Globus pallidus (tissue), 1 donor: Measurements from ENCODE around the gene SLC16A4.

Experiments
- DNase-seq: peaks from one replicate; pipeline ENCODE4 v3.0.0-alpha.2; 2015; ENCODE audit warnings: low spot score

Gene SLC16A4

DNA sequence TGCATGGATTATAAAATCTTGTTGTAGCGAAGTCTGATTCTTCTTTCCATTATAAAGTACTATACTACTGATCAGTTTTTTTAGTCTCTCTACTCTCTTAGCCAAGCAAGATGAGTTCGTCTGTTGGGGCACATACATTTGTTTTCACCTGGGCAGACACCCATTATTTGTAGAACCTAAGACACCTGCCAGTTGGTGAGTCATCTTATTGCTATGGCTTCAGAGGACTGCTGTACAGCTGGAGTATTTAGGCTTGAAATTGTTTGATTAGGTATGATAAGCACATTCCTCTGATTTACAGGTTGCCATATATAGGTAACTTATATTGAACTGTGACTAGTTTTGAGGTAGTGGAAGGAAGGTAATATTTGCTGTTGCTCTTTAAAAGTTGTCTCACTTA, 34.4 kb downstream of the SLC16A4 start:
- no peak for DNase-seq

DNA sequence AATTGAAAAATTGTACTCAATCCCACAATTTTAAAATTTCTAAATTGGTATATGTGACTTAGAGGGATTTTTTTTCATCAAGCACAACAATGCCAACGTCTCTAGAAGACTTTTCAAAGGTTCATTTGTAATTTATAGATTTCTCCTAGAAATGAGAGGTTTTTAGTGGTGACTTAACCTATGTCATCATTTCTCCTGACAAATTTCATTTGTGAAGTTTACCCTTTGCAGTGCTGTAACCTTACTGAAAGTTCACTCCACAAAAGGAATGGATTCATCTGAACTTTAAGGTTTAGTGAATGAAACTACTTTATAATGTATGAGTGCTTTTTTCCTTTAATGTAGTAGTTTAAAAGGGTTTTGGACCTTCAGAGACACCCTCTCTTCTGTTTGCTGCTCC, 35.5 kb downstream of the SLC16A4 start:
- DNase-seq: no peak

DNA sequence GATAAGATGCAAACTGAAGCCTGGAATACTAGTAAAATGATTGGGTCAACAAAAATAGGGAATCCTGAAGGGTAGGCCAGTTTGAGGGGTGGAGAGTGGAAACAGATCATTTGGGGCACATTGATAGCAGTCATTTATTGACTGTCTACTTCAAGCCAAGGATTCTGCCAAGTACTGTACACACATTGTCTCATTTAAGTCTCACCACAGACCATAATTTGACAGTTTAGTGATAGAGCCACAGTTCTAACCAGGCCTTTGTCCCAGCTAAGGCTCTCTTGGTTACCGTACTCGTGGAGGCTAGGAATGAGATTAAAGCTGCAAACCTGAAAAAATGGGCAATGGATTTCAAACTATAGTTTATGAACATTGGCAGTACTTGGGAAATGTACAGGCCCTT, 40.5 kb downstream of the SLC16A4 start:
- DNase-seq: no peak

DNA sequence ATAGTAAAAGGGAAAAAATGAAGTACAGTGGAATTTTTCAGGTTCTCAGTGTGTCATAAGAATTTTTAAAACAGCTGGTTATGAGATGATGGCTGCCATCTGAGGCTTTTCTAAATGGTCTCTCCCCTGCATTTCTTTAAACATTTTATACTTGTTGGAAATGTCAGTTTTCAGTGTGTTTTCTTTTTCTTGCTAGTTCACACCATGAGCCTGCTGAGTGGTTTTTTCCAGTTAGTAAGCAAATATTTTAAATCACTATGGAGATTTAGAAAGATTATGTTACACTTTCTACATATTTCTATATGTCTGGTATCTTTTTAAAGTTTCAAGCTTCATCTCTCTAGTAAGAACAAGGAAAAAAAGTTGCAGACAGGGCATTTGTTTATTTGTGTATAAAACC, 42.1 kb downstream of the SLC16A4 start:
- no peak for DNase-seq

DNA sequence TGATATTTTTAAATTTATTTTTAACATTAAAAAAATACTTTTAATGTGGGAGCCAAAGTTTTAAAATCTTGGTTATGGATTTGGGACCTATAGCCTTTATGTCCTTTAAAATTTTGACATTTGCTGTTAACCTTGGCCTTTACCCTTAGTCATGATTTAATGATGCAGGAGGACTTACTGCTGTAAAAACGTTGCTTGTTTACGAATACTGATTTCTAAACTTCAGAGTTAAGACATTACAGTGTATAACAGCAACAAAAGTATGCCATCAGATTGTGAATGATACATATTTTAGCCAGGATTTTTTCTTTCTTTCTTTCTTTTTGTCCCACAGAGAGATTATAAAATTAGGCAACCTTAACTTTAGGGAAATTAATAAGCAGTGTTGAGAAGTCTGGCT, 42.8 kb downstream of the SLC16A4 start:
- DNase-seq: no peak

DNA sequence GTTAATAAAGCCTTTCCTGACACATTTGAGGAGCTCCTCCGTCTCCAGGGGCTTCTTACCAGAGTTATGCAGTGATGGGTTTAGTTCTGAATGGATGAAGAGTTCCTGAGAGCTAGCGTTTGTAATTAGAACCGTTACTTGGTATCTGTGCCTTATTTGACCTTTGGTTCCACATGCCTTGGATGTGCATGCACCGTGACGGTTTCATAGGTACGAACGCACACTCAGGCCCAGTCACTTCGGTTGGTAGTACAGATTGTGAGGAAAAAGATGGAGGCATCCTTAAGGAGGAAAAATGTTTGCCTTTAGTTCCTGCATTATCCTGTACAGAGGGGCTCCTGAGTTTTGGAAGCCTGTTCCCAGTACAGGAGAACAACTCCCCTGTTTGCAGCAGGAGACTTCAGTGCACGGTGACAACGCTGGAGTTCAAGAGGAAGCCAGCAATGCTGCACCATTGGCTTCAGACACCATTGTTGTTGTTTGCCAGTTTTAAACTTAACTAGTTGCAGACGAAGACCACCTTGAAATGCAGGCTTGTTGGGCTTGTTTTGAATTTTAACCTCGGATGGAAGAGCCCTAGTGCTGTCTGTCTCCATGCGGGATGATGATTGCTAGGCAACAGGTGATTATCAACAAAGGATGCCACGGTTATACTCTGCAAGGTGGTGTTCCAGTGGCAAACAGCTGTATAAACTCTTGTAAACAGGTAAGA, 43.5 kb downstream of the SLC16A4 start:
- DNase-seq: no peak

DNA sequence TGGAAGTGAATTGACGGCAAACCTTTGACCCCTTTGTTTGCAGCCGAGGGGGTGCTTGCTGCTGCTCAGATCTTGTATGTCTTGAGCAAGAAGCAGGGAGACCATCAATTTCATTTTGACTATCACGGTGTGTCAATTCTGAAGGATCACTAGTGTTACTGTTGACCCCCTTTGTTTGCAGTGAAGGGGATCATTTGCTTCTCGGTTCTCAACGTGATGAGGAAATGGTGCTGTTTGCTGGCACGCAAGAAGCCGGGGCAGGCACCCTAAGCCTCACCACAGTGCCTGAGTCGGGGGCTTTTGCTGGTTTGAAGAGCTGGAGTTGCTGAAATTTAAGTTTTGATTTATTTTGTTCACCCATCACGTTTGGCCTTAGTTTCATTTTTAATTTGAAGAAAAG, 44.1 kb downstream of the SLC16A4 start:
- no peak for DNase-seq

DNA sequence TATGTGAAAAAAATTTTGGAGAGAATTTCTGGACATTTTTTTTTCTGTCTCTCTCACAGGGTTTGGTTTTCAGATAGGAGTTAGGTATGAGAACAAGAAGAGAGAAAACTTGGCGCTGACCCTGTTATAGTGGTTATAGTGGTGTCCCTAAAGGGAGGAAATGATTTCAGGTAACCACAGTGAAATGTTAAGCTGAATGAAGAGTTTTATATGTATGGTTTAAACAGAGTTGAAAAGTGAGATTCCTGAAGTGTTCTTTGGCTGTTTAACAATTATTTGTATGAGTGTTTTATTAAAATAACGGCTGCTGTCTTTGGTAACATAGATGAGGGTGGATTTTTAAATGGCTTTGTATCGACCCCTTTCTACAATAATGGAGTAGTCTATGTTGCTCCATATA, 45.3 kb downstream of the SLC16A4 start:
- DNase-seq: no peak

DNA sequence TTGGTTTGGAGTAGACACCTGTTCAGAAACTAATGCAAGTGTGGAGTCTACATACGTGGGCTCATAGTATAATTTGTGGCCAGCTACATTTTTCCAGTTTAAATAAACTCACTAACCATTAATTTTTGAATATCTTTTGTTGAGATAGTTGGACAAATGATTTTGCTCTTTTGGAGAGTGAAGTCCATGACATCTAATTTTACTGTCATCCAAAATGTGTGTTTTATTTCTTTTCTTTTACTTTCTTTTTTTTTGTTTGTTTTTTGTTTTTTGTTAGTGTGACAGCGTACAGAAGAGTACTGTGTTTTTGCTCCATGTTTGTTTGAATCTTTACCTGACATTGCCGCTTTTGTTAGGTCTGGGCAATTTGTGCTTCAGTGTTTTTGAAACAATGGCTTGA, 46.7 kb downstream of the SLC16A4 start:
- no peak for DNase-seq

DNA sequence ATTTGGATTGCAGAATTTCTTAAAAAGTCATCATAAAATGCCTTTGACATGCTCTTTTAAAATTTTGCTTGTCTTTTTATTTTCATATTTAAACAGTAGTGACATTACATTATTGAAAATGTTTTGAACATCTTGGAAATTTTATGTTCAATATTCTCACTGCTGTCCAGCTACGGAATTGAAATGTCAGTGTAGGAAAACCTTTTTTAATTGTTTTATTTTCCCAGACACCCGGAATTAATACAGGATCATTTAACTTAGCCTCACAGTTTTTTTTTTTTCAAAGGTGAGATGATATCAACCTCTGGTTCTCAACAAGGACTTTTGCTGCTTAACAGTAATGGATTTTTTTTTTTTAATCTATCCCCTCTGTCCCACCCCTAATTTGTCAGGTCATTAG, 47.6 kb downstream of the SLC16A4 start:
- no peak for DNase-seq

DNA sequence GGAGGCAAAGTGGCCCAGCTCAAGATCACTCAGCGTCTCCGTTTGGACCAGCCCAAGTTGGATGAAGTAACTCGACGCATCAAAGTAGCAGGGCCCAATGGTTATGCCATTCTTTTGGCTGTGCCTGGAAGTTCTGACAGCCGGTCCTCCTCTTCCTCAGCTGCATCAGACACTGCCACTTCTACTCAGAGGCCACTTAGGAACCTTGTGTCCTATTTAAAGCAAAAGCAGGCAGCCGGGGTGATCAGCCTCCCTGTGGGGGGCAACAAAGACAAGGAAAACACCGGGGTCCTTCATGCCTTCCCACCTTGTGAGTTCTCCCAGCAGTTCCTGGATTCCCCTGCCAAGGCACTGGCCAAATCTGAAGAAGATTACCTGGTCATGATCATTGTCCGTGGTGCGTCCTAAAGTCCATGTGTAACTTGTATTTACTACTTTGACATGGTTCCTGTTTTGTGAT, 48.9 kb downstream of the SLC16A4 start:
- DNase-seq: no peak

DNA sequence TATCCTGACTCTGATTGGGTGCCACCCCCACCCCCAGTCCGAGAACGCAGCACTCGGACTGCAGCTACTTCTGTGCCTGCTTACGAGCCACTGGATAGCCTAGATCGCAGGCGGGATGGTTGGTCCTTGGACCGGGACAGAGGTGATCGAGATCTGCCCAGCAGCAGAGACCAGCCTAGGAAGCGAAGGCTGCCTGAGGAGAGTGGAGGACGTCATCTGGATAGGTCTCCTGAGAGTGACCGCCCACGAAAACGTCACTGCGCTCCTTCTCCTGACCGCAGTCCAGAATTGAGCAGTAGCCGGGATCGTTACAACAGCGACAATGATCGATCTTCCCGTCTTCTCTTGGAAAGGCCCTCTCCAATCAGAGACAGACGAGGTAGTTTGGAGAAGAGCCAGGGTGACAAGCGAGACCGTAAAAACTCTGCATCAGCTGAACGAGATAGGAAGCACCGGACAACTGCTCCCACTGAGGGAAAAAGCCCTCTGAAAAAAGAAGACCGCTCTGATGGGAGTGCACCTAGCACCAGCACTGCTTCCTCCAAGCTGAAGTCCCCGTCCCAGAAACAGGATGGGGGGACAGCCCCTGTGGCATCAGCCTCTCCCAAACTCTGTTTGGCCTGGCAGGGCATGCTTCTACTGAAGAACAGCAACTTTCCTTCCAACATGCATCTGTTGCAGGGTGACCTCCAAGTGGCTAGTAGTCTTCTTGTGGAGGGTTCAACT, 49.5 kb downstream of the SLC16A4 start:
- DNase-seq: no peak

DNA sequence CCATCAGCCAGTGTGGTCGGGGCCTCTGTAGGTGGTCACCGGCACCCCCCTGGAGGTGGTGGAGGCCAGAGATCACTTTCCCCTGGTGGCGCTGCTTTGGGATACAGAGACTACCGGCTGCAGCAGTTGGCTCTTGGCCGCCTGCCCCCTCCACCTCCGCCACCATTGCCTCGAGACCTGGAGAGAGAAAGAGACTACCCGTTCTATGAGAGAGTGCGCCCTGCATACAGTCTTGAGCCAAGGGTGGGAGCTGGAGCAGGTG, 50.7 kb downstream of the SLC16A4 start:
- no peak for DNase-seq

DNA sequence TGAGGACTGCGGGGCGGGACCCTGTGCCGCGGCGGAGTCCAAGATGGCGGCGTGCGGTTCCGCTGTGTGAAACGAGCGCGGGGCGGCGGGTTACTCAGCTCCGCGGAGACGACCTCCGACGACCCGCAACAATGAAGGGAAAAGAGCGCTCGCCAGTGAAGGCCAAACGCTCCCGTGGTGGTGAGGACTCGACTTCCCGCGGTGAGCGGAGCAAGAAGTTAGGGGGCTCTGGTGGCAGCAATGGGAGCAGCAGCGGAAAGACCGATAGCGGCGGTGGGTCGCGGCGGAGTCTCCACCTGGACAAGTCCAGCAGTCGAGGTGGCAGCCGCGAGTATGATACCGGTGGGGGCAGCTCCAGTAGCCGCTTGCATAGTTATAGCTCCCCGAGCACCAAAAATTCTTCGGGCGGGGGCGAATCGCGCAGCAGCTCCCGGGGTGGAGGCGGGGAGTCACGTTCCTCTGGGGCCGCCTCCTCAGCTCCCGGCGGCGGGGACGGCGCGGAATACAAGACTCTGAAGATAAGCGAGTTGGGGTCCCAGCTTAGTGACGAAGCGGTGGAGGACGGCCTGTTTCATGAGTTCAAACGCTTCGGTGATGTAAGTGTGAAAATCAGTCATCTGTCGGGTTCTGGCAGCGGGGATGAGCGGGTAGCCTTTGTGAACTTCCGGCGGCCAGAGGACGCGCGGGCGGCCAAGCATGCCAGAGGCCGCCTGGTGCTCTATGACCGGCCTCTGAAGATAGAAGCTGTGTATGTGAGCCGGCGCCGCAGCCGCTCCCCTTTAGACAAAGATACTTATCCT, 51.2 kb downstream of the SLC16A4 start:
- no peak for DNase-seq

DNA sequence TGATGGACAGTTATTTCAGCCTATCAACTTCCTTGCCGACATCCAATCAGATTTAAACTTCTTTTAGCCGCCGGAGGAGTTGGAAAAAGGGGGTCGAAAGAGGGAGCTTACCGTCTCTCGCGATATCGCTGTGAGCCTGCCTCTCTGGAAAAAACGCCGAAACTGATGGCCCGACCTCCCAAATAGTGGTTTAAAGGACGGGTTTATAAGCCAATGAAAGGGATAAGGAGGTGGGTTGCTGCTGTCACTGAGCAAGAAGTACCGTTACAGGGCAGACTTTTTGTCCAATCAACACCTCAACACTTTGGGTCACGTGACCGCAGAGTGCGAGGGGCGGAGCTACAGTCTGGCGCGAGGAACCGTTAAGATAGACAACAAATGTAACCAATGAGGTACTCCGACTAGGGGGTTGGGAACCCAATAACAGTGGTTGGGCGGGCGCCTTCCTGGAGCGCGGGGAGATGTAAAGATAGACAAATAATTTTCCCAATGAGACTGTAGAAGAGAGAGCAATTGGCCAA, 51.9 kb downstream of the SLC16A4 start, which contains the start of gene RBM15:
Gene RBM15 (plus strand): TSS at position 492 of the 521 bp plus-strand sequence. CDS start 29 bp downstream, at position 521.
- peak; percentile 100 for DNase-seq

DNA sequence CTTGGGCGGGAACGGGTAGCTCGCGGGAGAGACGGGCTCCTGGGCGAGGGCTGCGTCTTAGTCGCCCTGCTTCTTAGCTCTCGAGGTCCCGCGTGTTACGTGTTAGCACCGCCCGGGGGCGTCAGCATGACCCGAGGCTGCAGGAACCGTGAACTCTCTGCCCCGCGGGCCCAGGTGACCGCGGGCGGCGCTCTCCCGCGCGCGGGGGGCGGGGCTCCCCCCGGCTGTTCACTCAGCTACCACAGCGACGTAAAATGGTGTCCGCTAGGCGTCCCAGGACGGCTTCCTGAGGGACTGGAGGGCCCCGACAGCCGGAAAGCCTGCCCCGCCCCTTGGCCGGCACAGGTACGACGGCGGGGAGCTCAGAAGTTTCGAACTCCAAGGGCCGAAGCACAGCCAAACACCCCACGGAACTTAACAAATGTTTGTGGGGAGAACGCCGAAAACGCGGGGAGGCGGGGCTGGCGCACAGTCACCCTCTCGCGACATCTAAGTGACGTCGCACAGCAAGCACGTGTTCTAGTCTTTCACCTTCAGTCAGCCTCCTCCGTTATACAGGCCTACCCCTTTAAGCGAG, 52.4 kb downstream of the SLC16A4 start:
- DNase-seq: no peak

DNA sequence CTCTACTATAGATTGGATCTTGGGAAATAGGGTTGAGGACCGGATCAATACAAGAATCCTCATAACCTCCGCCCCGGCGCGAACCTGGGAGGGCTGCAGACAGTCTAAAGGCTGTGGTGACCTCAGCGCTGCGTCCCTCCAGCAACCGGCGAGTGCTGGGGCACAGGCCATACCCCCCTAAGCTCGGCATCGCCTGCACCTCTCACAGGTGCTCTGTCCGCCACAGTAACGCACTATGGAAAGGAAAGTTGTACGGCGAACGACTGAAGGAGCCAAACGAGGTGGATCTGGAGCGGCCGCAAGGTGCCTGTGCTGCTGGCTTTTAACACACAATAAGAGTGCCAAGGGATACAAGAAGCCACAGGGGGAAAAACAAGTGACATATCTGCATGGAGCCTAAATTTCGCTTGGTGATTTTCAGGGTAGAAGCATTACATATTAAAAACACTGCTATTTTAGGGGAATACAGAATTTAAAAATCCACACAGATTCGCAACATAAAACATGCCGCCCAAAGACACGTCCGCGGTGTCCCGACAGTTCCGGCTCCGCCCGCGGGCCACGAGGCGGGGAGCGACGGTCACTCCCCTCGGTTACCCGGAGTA, 53.0 kb downstream of the SLC16A4 start:
- no peak for DNase-seq

DNA sequence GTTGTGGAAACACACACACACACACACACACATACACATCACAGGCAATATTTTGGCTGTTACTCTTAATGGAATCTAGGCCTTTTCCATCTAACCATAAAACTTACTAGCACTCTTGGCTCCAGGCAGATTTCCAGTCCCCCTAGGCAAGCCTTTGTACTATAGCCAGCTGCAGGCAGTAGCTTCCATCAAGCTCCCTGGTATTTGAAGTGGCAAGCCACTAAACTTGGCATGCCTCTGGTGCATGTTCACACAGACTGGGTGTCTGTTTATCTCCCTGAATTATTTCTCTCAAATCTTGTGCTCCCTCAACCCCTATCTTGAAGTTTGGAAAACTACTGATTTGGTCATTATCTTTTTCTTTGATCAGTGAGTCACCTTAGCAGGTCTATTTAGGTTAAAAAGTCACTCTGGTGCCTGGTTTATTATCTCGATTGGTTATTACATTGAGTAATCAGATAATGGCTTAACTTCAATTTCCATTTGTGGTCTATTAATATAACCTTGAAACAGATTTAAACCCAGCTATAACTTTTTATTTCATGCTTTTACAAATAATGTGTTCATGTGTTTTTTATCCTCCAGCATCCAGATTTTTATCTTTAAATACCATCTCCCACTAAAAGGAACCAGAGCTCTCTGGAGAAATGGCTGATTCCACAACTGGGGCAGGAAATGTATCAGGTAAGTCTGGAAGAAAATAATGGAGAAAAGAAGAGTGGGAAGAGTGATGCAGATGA, 54.4 kb downstream of the SLC16A4 start:
- no peak for DNase-seq

DNA sequence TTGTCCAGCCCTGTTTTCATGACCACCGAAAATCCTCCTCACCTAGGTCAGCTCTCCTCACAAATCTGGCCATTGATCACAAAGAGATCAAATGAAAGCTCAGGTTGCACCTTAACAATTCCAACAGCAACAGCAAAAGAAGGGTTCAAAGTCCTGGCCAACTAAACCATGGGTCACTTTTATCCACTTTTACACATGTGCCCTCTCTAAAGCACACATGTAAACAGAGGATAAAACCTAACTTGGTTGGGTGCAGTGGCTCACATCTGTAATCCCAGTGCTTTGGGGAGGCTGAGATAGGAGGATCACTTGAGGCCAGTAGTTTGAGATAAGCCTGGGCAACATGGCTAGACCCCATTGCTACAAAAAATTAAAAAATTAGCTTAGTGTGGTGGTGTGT, 55.6 kb downstream of the SLC16A4 start:
- DNase-seq: no peak

DNA sequence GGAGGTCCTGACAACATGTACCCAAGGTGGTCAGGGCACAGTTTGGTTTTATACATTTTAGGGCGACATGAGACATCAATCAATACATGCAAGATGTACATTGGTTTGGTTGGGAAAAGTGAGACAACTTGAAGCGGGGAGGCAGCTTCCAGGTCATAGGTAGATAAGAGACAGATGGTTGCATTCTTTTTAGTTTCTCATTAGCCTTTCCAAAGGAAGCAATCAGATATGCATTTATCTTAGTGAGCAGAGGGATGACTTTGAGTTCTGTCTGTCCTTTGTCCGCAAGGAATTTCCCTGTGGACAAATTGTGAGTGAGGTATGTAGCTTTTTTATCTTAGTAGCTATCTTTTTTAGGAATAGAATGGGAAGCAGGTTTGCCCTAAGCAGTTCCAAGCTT, 62.1 kb downstream of the SLC16A4 start:
- DNase-seq: no peak

DNA sequence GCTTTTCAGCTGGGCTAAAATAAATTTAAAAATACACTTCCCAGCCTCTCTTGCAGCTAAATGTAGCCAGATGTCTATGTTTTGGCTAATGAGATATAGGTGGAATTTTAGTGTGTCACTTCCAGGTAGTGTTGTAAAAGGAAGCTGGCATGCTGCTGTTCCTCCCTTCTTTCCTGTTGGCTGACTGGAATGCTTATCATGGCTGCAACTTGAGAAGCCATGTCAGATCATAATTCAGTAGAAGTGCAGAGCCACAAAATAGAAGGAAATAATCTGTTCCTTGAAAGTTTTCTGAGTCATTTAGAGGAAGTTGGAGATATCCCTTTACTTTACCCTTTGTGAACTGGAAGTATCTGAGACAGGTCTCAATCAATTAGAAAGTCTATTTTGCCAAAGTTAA, 62.6 kb downstream of the SLC16A4 start:
- DNase-seq: no peak
